ENCODE data around the gene SLC26A8. TPM values are rescaled to one million over a fixed set of nuclear protein-coding genes. Genes with fewer than 3 reads are reported as not detected.

The SLC26A8 gene
- total RNA-seq, 4 donors from 2014 or later: 0.30 to 1.1 TPM; not detected in 2

DNA sequence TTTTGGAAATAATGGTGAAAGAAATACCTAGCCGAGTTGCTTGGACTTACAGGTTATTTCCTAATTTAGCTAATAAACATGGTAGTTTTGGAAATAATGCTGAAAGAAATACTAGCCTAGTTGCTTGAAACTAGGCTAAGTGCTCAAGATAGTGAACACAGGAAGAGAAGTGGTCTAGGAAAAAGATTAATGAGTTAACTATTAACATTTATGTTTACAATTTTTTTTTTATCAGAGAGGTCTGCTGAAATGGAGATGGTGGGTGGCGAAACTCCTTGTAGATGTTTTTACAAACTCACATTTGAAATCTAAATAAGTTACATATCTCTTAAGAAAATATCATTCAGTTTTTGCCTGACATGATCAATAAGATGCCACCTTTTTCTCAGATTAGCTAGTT is 42.4 kb upstream of the SLC26A8 start:
- Histone ChIP-seq H3K27me3 (no peaks in the 10 kb centered on the region), H3K4me1 (peaks cover 0 to 71% (median 23%) of the 10 kb centered on the region in 4 donors), H3K4me3 (no peak overlapping the region), H3K36me3 (no peaks in the 10 kb centered on the region), H3K27ac (no peak overlapping the region), H3K9me3 (no peaks in the 10 kb centered on the region)
- 89 to 92% methylated on average over 2 of the region's 2 CpGs for WGBS, 2 donors
- no peak for TF ChIP-seq POLR2A (IDR thresholded peaks at IDR 0.05)
- no peak for TF ChIP-seq EP300 (IDR thresholded peaks at IDR 0.05)
- TF ChIP-seq, protein P1, sequence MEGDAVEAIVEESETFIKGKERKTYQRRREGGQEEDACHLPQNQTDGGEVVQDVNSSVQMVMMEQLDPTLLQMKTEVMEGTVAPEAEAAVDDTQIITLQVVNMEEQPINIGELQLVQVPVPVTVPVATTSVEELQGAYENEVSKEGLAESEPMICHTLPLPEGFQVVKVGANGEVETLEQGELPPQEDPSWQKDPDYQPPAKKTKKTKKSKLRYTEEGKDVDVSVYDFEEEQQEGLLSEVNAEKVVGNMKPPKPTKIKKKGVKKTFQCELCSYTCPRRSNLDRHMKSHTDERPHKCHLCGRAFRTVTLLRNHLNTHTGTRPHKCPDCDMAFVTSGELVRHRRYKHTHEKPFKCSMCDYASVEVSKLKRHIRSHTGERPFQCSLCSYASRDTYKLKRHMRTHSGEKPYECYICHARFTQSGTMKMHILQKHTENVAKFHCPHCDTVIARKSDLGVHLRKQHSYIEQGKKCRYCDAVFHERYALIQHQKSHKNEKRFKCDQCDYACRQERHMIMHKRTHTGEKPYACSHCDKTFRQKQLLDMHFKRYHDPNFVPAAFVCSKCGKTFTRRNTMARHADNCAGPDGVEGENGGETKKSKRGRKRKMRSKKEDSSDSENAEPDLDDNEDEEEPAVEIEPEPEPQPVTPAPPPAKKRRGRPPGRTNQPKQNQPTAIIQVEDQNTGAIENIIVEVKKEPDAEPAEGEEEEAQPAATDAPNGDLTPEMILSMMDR (IDR thresholded peaks at IDR 0.05): no peak
- no peak for DNase-seq (ENCODE audit: low spot score in 2 of 2)

DNA sequence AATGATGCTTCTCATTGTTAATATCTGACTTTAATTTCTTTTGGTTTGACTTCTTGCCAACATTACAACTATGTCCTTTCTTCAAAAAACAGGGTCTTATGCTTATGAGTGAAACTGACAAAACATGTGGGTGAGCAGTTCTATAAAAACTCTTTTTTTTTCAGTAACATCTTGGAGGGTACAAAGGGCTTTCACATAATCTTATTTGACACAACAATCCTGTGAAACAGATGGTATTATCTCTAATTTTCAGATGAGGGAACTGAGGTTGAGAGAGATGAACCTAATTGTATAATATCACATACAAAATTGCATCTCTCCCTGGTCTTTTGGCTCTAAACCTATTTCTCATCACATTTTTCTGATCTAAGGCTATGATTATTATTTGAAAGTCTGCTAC is 41.5 kb upstream of the SLC26A8 start:
- TF ChIP-seq EP300 (IDR thresholded peaks at IDR 0.05): no peak
- no peak for TF ChIP-seq POLR2A (IDR thresholded peaks at IDR 0.05)
- TF ChIP-seq, protein P1 (IDR thresholded peaks at IDR 0.05): no peak
- peaks cover 0 to 71% (median 23%) of the 10 kb centered on the region in 4 donors for H3K4me1 ChIP-seq

DNA sequence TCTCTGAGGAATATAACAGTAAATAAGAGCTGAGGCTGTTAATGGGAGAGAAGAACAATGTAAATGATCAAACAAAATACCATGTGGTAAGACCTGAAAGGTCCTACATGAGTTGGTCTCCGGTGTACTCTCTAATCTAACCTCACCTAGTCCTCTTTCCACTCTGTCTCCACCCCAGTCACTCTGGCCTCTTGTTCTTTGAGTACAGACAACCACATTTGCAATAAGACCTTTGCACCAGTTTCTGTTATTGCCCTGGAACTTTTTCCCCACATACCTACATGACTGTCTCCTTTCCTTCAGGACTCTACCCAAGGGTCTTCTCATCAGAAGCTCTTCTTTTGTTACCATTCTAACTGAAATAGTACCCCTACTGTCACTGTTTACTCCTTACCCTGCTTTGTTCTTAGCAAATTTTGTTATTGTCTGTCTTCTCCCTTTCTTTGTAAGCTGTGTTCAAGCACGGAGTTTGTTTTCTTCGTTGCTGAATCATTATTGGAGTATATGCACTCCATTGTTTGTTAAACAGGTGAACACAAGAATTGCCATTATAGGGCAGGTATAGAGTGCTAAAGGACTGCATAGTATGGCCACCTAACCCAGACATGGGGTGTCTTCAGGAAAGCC is 40.4 kb upstream of the SLC26A8 start:
- peaks cover 0 to 63% (median 19%) of the 10 kb centered on the region in 4 donors for H3K4me1 ChIP-seq
- H3K36me3 ChIP-seq: peaks cover 0 to 9% (median under 1%) of the 10 kb centered on the region in 3 donors
- WGBS, 2 donors: 84 to 87% methylated on average over 3 of the region's 3 CpGs
- TF ChIP-seq, protein P1 (IDR thresholded peaks at IDR 0.05): no peak
- TF ChIP-seq EP300 (IDR thresholded peaks at IDR 0.05): no peak
- H3K4me3 ChIP-seq: no peak overlapping the region
- H3K27me3 ChIP-seq: no peaks in the 10 kb centered on the region
- no peak overlapping the region for H3K27ac ChIP-seq
- no peak for DNase-seq (ENCODE audit: low spot score in 2 of 2)
- no peaks in the 10 kb centered on the region for H3K9me3 ChIP-seq

More for the DNA sequence above, 41.5 kb upstream of the SLC26A8 start:
- H3K4me3 ChIP-seq: no peak overlapping the region
- H3K9me3 ChIP-seq: no peaks in the 10 kb centered on the region
- no peaks in the 10 kb centered on the region for H3K27me3 ChIP-seq
- no peak for DNase-seq (ENCODE audit: low spot score in 2 of 2)
- peak overlapping the region in 1 of 4 donors; percentile 18 for H3K27ac ChIP-seq
- no peaks in the 10 kb centered on the region for H3K36me3 ChIP-seq

DNA sequence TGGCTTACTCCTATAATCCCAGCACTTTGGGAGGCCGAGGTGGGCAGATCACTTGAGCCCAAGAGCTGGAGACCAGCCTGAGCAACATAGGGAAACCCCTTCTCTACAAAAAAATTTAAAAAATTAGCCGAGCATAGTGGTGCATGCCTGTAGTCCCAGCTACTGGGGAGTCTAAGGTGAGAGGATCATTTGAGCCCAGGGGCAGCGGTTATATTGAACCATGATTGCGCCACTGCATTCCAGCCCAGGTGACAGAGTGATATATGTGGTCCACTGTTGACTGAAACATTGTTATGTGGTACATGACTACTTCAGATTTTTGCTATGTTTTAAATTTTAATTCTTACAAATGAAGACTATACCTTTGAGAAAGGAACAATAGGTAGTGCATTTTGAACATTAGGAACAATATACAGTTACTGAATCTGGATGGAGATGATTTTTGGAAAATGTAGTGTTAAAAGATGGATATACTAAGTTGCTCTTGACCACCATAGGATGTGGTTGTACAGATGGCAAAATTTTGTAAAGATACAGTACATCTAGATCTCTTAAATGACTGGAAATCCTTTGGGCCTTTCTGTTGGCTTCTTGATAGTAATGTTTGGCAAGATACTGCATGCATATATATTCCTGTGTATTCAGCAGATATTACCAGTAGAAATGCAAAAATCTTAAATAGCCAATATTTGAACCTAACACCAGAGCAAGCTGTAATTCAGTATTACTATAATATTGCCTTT is 39.0 kb upstream of the SLC26A8 start:
- TF ChIP-seq POLR2A (IDR thresholded peaks at IDR 0.05): no peak
- TF ChIP-seq, protein P1 (IDR thresholded peaks at IDR 0.05): no peak
- TF ChIP-seq EP300 (IDR thresholded peaks at IDR 0.05): no peak
- H3K4me3 ChIP-seq: no peak overlapping the region
- peaks cover 0 to 50% (median 18%) of the 10 kb centered on the region in 4 donors for H3K4me1 ChIP-seq
- H3K36me3 ChIP-seq: peaks cover 0 to 21% (median 4%) of the 10 kb centered on the region in 3 donors
- no peaks in the 10 kb centered on the region for H3K9me3 ChIP-seq
- H3K27me3 ChIP-seq: no peaks in the 10 kb centered on the region
- 95% methylated on average over 4 of the region's 4 CpGs for WGBS, 2 donors
- no peak overlapping the region for H3K27ac ChIP-seq
- DNase-seq (ENCODE audit: low spot score in 2 of 2): no peak

DNA sequence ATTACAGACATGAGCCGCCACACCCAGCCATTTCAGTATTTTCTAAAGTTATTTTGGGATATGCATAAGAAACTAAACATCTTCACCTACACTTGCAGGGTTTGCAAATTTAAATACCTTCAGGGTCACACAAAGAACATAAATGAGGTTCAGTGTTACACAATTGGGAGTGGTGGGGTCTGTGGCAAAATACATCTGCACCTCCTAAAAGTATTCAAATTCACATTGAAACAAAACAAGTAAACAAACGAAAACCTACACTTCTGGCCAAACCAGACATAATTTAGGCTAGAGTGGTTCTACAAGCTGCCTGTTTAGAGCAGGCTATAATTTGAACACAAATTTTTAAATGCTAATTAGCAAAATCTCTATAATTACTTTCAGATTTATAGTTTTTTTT is 37.8 kb upstream of the SLC26A8 start:
- WGBS, 2 donors: 96% methylated on average over 2 of the region's 2 CpGs
- H3K4me1 ChIP-seq: peaks cover 0 to 37% (median 18%) of the 10 kb centered on the region in 4 donors
- H3K4me3 ChIP-seq: no peak overlapping the region
- DNase-seq (ENCODE audit: low spot score in 2 of 2): no peak
- H3K27ac ChIP-seq: no peak overlapping the region
- no peaks in the 10 kb centered on the region for H3K27me3 ChIP-seq
- H3K9me3 ChIP-seq: no peaks in the 10 kb centered on the region
- peaks cover 0 to 21% (median 4%) of the 10 kb centered on the region in 3 donors for H3K36me3 ChIP-seq
- TF ChIP-seq, protein P1 (IDR thresholded peaks at IDR 0.05): no peak
- no peak for TF ChIP-seq POLR2A (IDR thresholded peaks at IDR 0.05)

Measured in tibial nerve (tissue), 4 donors.